Lung (tissue), 12 donors: Measurements from ENCODE around the gene PDE9A. TPM values are rescaled to one million over a fixed set of nuclear protein-coding genes. Genes with fewer than 3 reads are reported as not detected.

Experiments
- ATAC-seq: fragments of 200-7000 bp; cut with Tn5 transposase; one replicate; pipeline ENCODE4 v1.9.1; 2020; ENCODE audit warnings: moderate number of reproducible peaks; ENCODE audit not compliant: insufficient read depth, low FRiP score
- DNase-seq, 3 donors: peaks; one replicate each; pipeline ENCODE4 v3.0.0-alpha.2; 2013 to 2017
- H3K27ac ChIP-seq, 2 donors: one replicate each; pipeline ENCODE4 v1.5.1; 2013; ENCODE audit warnings: mild to moderate bottlenecking in 2 of 2, moderate library complexity in 2 of 2, control low read depth in 1 of 2, inconsistent platforms in 1 of 2, low read depth in 1 of 2, low read length in 1 of 2
- H3K27me3 ChIP-seq, 3 donors: one replicate each; pipeline ENCODE4 v1.5.1; 2013; ENCODE audit warnings: low read length in 2 of 3; ENCODE audit not compliant: control insufficient read depth in 3 of 3, insufficient read depth in 3 of 3
- H3K36me3 ChIP-seq, 4 donors: one replicate each; pipeline ENCODE4 v1.5.1; 2013; ENCODE audit warnings: low read length in 4 of 4, mild to moderate bottlenecking in 1 of 4, moderate library complexity in 1 of 4; ENCODE audit not compliant: control insufficient read depth in 4 of 4, insufficient read depth in 4 of 4
- H3K4me1 ChIP-seq, 5 donors: one replicate each; pipeline ENCODE4 v1.5.1; 2013; ENCODE audit warnings: low read length in 5 of 5, mild to moderate bottlenecking in 2 of 5, moderate library complexity in 1 of 5; ENCODE audit not compliant: control insufficient read depth in 5 of 5, insufficient read depth in 5 of 5
- H3K4me3 ChIP-seq: one replicate; pipeline ENCODE4 v1.5.1; 2013; ENCODE audit warnings: mild to moderate bottlenecking, control low read depth, moderate library complexity
- H3K9ac ChIP-seq, 2 donors: one replicate each; pipeline ENCODE4 v1.5.1; 2013; ENCODE audit warnings: low read length in 2 of 2, control low read depth in 1 of 2; ENCODE audit not compliant: insufficient read depth in 1 of 2
- H3K9me3 ChIP-seq, 4 donors: one replicate each; pipeline ENCODE4 v1.5.1; 2013; ENCODE audit warnings: low read length in 3 of 4, mild to moderate bottlenecking in 1 of 4, moderate library complexity in 1 of 4; ENCODE audit not compliant: control insufficient read depth in 4 of 4, insufficient read depth in 3 of 4
- CTCF ChIP-seq: IDR thresholded peaks from 2 replicates; pipeline ENCODE4 v1.5.1; 2012; ENCODE audit warnings: mild to moderate bottlenecking; ENCODE audit errors: control extremely low read depth, extremely low read depth
- WGBS, 2 donors: extraction: QIAGEN DNeasy Blood & Tissue Kit; methylation state at CpG; one replicate each; pipeline ENCODE4 v1.1.7; 2013; 5-methylcytosine and 5-hydroxymethylcytosine counted together
- polyA plus RNA-seq, 2 donors: library from polyadenylated mRNA; stranded (reverse); fragments of 200-250 nt; gene quantifications; one replicate each; pipeline ENCODE4 v1.2.1, GENCODE V29; 2013
- total RNA-seq, 2 donors: library from RNA; depleted of rRNA in 1 of 2; stranded (reverse); fragments of >200 nt in 1 of 2; gene quantifications; one replicate each; pipeline ENCODE4 v1.2.1, GENCODE V29; 2014 to 2021
- donor health status: control.
- donor health status: control.
- donor health status: Bipolar disorder and iron deficiency.
- donor health status: healthy.
- donor health status: DM: yes; HTN: yes; CAD: no.

Gene PDE9A
- total and polyA plus RNA-seq, 4 donors = 5.3 to 17.0 (median 6.9) TPM

GRCh38 chr21:42640486-42640885 lies 12.9 kb upstream of the PDE9A start:
- H3K9me3 ChIP-seq = no peaks in the 10 kb centered on the region
- H3K4me1 ChIP-seq = peaks cover 0 to 29% (median 10%) of the 10 kb centered on the region in 5 donors
- H3K27me3 ChIP-seq = no peaks in the 10 kb centered on the region
- H3K9ac ChIP-seq = no peak overlapping the region
- DNase-seq (peak in 2 of 3 donors; percentile 43 to 54), ATAC-seq (no peak)
- 13 to 27% methylated on average over 4 of the region's 4 CpGs for WGBS, 2 donors
- TF ChIP-seq CTCF = no peak
- H3K27ac ChIP-seq = no peak overlapping the region
- no peak overlapping the region for H3K4me3 ChIP-seq
- no peaks in the 10 kb centered on the region for H3K36me3 ChIP-seq

GRCh38 chr21:42641311-42642218 lies 11.9 kb upstream of the PDE9A start:
- Histone ChIP-seq H3K4me3 (no peak overlapping the region), H3K27ac (no peak overlapping the region), H3K9me3 (no peaks in the 10 kb centered on the region), H3K36me3 (no peaks in the 10 kb centered on the region), H3K27me3 (no peaks in the 10 kb centered on the region), H3K4me1 (peaks cover 0 to 22% (median 10%) of the 10 kb centered on the region in 5 donors), H3K9ac (no peak overlapping the region)
- TF ChIP-seq CTCF = no peak
- peak; percentile 73 to 76 (median 74) for DNase-seq
- no peak for ATAC-seq
- 61 to 78% methylated on average over 24 of the region's 24 CpGs for WGBS, 2 donors

GRCh38 chr21:42642219-42642745 lies 11.1 kb upstream of the PDE9A start:
- no peak for DNase-seq
- WGBS, 2 donors = 71 to 83% methylated on average over 8 of the region's 8 CpGs
- peaks cover 0 to 18% (median 4%) of the 10 kb centered on the region in 5 donors for H3K4me1 ChIP-seq

More at GRCh38 chr21:42642219-42642745, 11.1 kb upstream of the PDE9A start:
- Histone ChIP-seq H3K27me3 (no peaks in the 10 kb centered on the region), H3K9me3 (no peaks in the 10 kb centered on the region), H3K4me3 (no peak overlapping the region), H3K9ac (no peak overlapping the region), H3K27ac (no peak overlapping the region), H3K36me3 (no peaks in the 10 kb centered on the region)
- ATAC-seq = no peak
- no peak for TF ChIP-seq CTCF
